ENCODE data around the gene ZCCHC2.

DNA sequence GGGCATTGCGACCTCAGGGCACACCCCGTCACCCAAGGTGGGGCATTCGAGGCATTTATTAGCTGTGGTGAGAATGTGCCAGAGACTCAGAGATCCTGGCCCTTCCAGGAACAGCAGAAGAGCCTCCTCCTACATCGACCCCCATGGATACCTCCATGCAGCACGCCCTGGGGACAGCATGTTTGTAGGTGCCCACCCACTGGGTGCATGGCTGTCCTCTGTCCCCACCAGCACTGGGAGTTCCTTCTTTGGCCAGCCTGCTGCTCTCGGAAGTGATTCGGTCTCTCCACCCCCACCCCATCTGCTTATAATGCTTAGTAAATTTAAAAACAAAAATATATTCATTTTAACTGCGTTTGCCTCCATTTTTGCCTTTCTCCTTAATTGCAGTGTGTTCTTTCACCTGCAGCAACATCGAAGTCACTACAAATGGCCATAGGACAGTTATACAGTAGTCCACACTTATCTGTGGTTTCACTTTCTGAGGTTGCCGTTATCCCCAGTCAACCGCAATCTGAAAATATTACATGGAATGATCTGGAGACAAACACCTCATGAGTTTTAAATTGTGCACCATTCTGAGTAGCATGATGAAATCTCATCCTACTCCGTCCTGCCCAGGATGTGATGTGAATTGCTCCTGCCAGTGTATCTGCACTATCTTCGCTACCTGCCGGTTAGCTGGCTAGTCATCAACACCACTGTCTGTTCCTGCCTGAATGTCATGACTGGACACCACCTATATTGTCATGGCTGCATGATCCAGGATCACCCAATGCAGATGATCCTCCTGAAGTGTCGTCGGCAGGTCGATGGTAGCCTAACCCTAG lies 29.6 kb upstream of the ZCCHC2 start:
- TF ChIP-seq, protein P1, sequence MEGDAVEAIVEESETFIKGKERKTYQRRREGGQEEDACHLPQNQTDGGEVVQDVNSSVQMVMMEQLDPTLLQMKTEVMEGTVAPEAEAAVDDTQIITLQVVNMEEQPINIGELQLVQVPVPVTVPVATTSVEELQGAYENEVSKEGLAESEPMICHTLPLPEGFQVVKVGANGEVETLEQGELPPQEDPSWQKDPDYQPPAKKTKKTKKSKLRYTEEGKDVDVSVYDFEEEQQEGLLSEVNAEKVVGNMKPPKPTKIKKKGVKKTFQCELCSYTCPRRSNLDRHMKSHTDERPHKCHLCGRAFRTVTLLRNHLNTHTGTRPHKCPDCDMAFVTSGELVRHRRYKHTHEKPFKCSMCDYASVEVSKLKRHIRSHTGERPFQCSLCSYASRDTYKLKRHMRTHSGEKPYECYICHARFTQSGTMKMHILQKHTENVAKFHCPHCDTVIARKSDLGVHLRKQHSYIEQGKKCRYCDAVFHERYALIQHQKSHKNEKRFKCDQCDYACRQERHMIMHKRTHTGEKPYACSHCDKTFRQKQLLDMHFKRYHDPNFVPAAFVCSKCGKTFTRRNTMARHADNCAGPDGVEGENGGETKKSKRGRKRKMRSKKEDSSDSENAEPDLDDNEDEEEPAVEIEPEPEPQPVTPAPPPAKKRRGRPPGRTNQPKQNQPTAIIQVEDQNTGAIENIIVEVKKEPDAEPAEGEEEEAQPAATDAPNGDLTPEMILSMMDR (IDR thresholded peaks at IDR 0.05), result no peak
- TF ChIP-seq POLR2A (IDR thresholded peaks at IDR 0.05) (no peak), EP300 (IDR thresholded peaks at IDR 0.05; ENCODE audit: low read depth) (no peak), POLR2AphosphoS5 (IDR thresholded peaks at IDR 0.05) (no peak)

Measured in transverse colon (tissue), 4 donors.